A204.1 (cell line): ENCODE measurements around the gene PPDPF.
"Not testable (repeated sequence)": the region's sequence is repeated elsewhere in the genome, so short reads cannot be mapped to it uniquely, and the experiment has no call there.

Source experiments
- FAIRE-seq: peaks from 2 replicates; lab custom pipeline; 2012; peaks lifted over from hg19 to GRCh38; lab: Jason Lieb, UNC

PPDPF gene, protein sequence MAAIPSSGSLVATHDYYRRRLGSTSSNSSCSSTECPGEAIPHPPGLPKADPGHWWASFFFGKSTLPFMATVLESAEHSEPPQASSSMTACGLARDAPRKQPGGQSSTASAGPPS

DNA sequence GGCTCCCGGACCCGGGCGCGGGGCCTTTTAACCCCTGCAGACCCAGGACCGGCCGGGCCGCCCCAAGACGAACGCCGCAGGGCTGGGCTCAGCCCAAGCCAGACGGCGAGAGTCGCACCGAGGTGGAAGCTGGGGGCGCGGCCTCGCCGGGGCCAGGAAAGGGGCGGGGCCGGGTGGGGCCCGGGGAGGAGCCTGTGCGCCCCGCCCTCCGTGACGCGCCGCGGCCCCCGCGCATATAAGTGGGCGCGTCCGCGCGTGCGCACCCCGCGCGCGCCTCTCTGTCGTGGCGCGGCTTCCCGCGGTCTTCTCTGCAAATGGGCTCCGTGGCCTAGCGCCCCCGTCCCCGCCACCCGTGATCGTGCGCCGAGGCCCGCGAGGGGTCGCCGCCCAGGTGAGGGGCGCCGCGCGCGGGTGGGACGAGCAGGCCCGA is at the start of gene PPDPF:
Gene PPDPF (plus strand): TSS at position 262 of the 430 bp plus-strand sequence. CDS start 544 bp downstream, outside the sequence.
- no peak for FAIRE-seq

DNA sequence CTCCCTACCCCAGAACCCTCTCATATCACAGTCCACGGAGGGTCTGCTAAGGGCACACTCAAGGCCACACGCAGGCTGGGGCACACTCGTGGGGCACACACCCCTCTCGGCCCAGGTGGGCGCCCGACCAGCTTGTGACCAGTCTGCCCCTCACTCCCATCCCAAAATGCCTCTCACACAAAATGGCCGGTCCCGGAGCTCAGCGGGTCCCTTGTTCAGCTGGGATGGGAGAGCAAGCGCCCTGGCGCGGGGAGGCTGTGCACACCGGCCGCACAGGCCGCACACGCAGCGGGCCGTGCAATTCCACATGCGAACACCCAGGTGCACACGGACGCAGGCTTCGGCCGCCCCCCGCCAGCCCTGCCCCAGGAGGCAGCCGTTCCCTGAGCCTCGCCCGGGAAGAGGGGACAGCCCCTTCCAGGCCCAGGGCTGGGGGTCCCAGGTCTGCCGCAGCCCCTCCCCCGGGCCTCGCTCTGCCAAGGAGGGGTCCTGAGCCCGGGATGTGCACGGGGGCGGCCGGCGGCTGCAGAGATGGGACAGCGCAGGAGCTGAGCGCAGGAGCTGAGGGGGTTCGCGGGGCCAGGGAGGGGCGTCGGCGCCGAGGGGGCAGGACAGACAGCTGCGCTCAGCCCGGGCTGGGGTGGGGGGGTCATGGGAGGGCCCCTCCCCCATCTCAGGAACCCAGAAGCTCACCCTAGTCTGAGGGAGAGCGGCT is 49.4 kb upstream of the PPDPF start:
- no peak for FAIRE-seq

DNA sequence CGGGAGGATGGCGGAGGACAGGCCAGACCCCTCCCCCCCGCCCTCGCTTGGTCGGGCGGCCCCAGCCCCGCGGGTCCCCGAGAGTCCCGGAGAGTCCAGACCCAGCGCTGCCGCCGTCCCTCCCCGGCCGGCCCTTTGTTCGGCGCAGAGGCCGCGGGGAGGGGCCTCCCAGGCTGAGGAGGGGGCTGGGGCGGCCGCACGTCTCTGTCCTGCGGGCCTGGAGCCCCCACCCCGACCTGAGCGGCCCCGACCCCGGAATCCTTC is 48.9 kb upstream of the PPDPF start:
- no peak for FAIRE-seq

DNA sequence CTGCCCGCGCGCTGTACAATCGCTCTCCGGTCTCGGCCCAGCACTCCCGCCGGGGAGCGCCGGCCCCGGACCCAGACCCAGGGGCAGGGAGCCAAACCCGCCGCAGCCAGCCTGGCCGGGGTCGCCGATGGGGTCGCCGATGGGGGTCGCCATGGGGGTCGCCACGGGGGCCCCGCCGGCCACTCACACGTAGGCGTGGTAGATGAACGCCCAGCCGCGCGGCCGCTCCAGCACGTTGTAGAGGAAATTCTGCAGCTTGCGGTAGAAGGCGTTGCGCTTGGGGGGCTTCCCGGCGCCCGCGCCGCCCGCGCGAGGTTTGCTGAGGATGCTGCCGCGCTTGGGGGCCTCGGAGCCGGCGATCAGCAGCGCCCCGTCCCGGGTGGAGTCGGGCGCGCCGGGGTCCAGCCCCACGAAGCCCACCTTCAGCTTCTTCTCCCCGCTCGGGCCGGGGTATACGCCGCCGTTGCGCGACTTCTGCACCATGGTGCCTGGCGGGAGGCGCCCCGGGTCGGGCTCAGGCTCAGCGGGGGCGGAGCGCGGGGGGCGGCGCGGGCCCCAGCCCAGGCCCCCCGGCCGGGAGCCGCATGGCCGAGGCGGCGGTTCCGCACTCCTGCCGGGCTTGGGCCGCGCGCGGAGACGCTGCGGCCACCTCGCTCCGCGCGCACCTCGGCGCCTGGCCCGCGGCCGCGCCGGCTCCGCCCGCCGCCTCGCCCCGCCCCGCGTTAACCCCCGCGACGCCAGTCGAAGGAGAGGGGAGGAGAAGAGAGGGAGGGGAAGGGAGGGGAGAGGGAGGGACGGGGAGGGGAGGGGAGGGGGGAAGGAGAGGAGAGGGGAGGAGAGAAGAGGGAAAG is 48.4 kb upstream of the PPDPF start, which contains the start of gene KCNQ2:
Gene KCNQ2 (minus strand): TSS at position 675 of the 851 bp plus-strand sequence. CDS start 192 bp downstream, at position 483.
- FAIRE-seq = no peak

DNA sequence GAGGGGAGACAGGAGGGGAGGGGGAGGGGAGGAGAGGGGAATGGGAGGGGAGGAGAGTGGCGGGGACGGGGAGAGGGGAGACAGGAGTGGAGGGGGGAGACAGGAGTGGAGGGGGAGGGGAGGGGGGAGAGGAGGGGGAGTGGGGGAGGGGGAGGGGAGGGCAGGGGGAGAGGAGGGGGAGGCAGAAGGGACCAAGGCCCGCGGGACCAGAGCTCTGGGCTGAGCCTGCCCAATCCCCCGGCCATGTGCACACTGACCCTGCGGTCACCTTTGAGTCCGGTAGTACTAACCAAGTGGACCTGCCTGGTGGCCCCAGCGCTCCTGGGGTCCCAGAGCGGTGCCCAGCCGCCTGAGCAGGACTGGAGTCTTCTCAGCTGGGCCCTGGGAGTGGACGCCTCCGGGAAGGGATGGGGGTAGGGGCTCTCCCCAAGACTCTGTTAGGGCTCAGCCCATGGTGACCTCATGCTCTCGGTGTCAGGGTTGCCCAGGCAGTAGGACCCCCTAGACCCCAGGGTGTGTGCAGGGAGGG is 47.6 kb upstream of the PPDPF start:
- FAIRE-seq = no peak

DNA sequence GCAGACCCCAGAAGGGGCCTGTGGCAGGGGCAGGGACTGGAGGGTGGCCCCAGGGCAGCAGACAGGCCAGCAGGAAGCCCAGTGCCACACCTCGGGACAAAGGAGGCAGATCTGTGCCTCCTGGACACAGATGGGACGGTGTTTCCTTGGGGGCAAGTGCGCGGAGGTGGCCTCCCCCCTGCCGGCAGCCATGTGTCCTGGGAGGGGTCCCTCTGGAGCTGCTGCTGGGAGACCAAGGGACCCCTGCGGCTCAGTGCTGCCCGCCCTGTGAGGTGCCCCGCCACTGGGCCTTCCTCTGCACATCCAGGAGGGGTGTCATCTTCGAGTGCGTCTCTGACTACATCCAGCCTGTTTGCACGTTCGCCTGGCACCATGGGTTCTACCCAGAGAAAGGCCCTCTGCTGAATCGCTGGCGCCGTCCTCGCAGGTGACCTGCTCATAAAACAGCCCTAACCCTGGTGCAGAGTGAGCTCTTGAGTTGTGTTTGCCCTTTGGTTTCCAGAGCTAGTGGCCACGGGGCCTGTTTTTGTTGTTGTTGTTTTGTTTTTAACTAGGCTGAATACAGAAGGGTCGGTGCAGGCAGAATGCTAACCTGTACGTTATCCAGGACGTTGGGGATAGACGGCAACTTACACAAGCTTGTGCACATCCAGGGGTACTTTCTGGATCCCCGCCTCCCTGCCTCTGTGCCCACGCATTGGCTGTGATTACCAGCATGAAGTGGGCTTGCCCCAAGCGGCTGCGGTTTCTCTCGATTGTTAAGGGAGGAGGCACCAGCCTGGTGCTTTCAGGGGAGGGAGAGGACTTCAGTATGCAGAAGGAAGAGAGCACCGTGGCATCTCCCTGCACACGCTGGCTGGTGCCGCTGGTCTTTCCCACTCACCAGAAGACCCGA is 46.8 kb upstream of the PPDPF start:
- FAIRE-seq = no peak

DNA sequence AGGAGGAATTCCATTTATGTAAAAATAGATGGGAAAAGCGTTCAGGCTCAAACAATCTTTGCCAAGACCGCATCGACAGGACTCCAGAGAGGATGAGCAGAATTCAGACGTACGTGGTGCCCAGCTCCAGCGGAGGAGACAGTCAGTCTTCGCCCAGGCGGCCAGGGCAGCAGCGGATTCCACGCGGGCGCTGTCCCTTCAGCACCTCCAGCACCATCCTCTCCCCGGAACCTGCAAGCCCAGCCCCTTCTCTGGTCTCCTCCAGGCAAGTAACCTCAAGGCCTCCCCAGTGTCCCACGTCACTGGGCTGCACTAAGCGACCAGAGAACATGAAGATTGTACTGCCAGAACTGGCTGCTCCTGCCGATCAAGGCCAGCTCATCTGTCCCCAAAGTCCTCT is 45.4 kb upstream of the PPDPF start:
- no peak for FAIRE-seq

DNA sequence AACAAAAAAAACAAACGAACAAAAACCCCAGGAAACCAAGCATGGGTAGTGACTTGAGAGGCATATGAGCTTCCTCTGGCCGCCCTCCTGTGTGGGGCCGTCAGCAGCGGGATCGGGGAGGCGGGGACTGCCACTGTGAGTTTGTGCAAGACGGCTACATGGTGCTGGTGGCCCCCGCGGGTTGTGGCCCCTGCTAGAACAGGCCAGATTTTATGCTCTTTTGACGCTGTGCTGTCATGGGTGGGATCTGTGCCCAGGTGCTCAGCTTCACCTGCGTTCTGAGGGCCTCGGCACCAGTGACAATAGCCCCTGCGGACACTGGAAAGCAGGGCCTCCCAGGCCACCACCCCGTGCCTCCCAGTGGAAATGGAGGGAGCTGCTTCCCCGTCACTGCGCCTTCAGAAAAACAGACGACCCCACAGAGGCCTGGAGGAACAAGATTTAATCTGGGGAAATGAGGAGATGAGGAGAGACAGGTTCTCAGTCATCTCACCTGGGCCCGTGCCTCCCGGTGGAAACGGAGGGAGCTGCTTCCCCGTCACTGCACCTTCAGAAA is 43.4 kb upstream of the PPDPF start:
- FAIRE-seq = no peak

DNA sequence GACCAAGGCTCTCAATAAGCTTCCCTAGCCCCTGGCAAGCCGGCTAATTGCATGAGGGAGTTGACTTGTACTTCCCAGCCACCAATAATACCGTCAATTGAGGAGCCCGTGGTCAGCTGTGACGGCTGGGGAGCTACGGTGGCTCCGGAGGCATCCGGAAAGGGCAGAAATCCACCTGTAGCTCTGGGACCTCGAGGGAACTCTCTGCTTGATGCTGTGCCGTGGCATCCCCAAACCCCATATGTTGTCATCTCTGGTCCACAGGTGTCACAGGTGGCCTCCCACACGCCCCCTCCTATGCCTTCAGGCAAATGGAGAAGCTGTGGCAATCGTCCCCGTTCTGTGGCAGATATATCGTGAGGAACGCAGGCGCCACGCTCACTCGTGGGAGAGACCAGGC is 42.6 kb upstream of the PPDPF start:
- FAIRE-seq = no peak

DNA sequence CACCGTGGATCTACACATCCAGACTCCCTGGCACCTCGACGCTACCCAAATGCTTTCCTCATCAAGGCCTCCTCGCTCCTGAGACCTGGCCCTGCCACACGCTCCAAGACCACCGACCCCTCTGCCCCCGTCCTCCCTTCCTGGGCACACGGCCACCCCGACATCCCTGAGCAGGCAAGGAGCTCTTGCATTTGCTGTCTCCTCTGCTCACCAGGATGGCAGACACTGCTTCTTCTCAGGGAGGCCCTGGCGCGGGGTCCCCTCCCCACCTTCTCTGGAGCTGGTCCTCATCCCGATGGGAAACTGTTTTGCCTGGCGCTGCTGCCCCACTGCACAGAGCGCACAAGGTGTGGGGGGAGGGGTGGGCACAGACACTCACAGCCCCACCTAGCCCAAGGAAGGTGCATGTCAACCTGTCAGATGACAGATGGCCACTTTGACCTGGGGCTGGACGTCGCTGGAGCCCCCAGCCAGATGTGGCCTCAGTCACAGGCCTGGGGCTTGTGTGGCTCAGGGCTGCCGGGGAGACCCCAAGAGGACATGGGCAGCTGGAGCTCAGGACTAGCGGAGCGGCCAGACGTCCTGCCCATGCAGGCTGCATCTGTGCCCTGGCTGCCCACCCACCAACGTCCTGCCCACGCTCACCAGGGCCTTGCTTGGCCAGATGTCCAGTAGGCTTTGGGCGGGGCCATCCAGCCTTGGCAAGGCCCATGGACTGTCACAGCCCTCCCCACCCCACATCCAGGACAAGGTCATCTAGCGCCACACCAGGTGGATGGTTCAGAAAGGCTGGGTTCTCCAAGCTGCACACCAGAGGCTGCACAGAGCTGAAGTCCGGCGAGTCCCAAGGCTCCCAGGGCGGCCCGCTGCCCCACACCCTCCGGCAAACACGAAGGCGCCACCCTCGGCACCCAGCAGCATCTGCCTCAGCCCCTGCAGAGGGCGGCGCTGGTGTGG is 41.9 kb upstream of the PPDPF start:
- no peak for FAIRE-seq

DNA sequence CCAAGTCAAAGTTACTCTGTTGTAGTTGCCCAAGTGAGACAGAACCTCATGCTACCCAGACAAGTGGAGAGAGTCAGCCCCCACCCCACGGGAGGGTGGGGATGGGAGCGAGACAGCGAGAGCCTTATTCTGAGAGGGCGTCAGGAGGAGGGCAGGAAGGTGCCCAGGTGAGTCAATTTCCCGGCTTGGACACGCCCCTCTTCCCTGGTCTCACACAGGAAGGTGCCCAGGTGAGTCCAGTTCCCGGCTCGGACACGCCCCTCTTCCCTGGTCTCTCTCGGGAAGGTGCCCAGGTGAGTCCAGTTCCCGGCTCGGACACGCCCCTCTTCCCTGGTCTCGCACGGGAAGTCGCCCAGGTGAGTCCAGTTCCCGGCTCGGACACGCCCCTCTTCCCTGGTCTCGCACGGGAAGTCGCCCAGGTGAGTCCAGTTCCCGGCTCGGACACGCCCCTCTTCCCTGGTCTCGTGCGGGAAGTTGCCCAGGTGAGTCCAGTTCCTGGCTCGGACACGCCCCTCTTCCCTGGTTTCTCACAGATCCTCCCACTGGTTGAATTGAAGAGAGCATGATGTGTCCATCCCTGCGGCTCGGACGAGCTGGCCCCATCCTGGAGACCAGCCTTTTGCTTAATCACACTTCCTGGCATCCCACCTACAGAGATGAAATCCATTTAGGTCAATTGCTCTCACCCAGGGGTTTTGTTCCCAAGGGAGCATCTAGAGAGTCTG is 40.7 kb upstream of the PPDPF start:
- FAIRE-seq = not testable (repeated sequence)

DNA sequence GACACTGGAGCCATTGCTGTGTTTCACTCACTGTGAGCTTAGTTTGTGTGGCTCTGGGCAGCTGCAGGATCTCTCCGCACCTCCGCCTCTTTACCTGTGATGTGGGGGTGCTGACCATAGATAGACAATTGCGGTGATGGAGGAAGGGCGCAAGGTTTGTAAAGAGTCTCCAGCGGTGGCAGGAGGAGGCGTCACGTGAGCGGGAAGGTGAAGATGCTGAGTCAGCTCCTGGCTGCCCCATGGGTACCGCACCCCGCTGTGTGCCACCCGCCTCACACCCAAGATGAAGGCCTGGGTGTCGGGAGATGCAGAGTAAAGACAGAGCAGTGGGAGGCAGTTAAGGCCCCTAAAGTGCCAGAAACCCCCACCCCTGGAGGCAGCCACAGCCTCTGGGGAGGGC is 39.1 kb upstream of the PPDPF start:
- FAIRE-seq = no peak

DNA sequence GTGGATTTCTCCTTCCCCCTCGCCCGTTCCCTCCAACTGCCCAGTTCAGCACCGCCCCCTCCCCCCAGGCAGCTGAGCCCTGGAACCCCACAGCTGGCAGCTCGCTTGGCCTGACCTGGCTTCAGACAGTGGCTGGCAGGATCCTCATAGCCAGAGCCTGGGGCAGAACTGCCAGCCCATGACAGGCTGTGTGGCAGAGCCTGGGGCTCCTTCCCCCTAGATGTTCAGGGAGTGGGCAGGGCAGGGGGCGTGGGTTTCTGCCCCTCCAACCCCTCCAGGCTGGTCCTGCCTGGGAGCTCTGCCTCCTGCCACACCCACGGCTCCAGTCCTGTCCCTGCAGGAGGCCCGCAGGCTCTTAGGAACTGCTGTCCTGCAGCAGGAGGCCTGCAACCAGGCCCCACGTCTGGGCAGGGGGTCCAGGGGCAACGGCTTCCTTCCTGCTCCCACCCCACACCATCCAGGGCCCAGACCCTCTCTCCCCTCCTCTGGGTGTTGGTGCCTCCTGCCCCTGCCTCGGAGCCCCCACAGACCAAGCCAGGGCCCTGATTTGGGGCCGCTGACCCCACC is 38.5 kb upstream of the PPDPF start:
- no peak for FAIRE-seq

DNA sequence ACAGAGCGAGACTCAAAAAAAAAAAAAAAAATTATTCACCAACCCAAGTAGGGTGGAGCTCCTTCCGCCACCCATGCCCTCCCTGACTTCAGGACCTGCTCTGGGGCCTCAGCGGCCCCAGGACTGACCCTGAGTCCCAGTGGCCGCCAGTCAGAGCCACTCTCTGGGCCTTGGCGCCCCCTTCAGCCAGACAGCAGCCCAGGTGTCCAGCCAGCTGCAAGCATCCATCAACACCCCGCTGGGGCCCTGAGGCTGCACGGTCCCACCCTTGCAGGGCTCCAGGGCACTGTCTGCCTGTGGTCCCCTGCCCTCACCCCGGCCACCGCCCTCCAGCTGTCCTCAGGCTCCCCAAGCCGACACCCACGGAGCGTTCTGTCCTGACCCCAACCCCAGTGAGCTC is 36.7 kb upstream of the PPDPF start:
- no peak for FAIRE-seq

DNA sequence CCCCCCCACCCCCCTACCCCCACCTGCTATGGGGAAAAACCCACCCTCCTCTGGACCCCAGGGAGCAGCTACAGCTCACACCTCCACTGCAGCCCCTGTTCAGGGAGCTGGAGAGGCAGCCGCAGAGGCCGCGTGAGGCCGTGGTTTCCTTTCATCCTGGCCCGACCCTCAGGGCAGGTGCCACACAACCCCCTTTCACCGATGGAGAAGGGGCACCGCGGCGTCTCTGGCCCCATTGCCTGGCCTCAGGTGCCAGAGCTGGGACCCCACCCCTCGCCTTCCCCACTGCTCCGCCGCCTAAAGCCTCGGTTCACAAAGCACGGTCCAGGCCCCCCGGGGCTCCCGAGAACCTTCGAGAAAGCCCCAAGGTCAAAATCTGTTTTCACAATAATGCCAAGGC is 36.3 kb upstream of the PPDPF start:
- no peak for FAIRE-seq

DNA sequence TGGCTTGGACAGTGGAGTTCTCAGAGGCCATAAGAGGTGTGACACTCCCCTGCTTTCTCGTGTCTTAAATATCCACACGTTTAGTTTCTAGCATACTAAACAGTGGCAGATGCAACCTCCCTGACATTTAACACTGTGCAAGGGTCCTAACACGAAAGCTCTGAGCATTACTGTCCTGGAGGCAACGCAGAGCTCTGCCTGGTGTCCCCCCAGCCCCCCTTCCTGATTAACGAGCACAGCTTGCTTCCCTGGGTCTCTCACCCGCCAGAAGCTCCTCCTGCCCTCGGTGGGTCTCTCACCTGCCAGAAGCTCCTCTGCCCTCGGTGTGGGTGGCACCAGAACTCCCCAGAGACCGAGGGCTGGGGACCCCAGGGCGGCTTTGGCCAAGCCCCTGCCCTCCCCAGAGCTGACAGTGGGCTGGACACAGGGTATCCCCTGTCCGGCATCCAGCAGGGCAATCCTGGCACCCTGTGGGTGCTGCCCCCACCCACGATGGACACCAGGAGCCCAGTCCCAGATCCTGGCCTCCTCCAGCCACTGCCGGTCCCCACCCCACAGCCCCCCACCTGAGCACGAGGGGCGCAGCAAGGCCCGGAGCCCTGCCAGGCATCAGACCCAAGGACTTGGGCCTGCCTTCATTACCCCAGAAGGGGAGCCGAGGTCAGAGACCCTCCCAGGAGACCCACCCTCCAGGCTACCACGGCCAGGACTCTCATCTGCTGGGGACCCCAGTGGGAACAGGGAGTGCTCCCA is 35.7 kb upstream of the PPDPF start:
- FAIRE-seq = no peak

DNA sequence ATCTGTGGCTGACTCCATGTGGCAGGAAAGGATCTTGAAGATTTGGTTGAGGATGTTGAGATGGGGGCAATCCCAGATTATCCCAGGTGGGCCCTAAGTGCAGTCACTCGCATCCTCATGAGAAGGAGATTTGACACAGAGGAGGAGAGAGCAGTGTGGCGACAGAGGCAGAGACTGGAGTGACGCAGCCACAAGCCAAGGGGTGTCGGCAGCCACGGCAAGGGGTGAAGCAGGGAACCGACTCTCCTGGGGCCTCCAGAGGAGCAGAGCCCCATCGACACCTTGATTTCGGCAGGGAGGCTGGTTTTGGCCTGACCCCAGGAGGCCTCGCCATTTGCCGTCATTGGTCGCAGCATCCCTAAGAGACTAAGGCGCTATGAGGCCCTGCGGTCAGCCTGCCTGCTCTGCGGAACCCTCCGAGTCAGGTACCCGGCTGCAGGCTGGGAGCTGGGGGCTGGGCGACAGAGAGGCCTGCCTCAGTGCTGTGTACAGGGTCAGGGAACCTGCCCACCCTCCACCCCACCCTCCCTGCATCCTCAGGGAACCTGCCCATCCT is 34.2 kb upstream of the PPDPF start:
- no peak for FAIRE-seq

DNA sequence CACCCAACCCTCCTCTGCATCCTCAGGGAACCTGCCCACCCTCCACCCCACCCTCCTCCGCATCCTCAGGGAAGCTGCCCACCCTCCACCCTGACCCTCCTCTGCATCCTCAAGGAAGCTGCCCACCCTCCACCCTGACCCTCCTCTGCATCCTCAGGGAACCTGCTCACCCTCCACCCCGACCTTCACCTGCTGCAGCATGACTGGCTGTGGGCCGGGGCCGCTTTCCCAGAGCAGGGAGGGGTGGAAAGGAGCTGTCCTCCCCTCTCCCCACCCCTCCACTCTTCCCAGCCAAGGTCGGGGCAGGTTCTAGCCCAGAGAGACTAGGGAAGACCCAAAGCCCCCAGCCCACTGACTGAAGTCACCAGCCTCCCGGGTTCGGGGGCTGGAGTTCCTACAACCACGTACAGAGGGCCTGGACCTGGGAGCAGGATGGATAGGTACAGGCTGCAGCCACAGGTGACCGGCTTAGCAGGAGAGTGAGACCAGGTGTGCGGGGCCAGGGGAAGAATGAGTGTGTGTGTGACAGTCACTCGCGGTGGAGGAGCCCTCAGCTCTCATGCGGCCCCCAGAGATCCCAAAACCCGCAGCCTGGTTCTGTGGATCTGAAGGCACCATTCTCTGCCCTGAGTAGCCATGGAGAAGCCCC is 33.3 kb upstream of the PPDPF start:
- FAIRE-seq = no peak
